MCF 10A (cell line): ENCODE measurements around the gene CLNK. TPM values are rescaled to one million over a fixed set of nuclear protein-coding genes. Genes with fewer than 3 reads are reported as not detected.

Experiments used
- BruUV-seq: library from RNA; stranded (reverse); fragments of 400-500 nt; replicated peaks from 2 replicates; lab custom pipeline; 2021; lab: Mats Ljungman, UMichigan
- CTCF ChIA-PET: fragments of 300-600 bp; sonication (Branson Sonifier 250); formaldehyde crosslinking; extraction: SDS; loops from one replicate; lab custom pipeline; 2021; ENCODE audit warnings: antibody characterized with exemption, inconsistent platforms; lab: Yijun Ruan, JAX
- POLR2A ChIA-PET: fragments of 300-600, 350-650 bp; sonication (Branson Sonifier 250); formaldehyde crosslinking; extraction: SDS; loops from one replicate; lab custom pipeline; 2020; ENCODE audit warnings: antibody characterized with exemption, inconsistent platforms; lab: Yijun Ruan, JAX
- DNase-seq: peaks from one replicate; pipeline ENCODE4 v3.0.0-alpha.2; 2018; ENCODE audit not compliant: unreplicated experiment
- H3K27ac Mint-ChIP-seq: one replicate; pipeline ENCODE4 v1.8.0; 2022; ENCODE audit warnings: mild to moderate bottlenecking, low read depth, mixed read lengths; ENCODE audit not compliant: unreplicated experiment
- H3K27me3 Mint-ChIP-seq: one replicate; pipeline ENCODE4 v1.8.0; 2022; ENCODE audit warnings: mixed read lengths; ENCODE audit not compliant: insufficient read depth, unreplicated experiment
- H3K36me3 Mint-ChIP-seq: one replicate; pipeline ENCODE4 v1.8.0; 2022; ENCODE audit warnings: mild to moderate bottlenecking, moderate library complexity, mixed read lengths; ENCODE audit not compliant: insufficient read depth, unreplicated experiment
- H3K4me1 Mint-ChIP-seq: one replicate; pipeline ENCODE4 v1.8.0; 2022; ENCODE audit warnings: mixed read lengths; ENCODE audit not compliant: insufficient read depth, unreplicated experiment
- H3K4me3 Mint-ChIP-seq: one replicate; pipeline ENCODE4 v1.8.0; 2022; ENCODE audit warnings: mild to moderate bottlenecking, moderate library complexity, mixed read lengths; ENCODE audit not compliant: unreplicated experiment
- H3K9me3 Mint-ChIP-seq: one replicate; pipeline ENCODE4 v1.8.0; 2022; ENCODE audit warnings: mixed read lengths; ENCODE audit not compliant: unreplicated experiment
- intact Hi-C: fragments of 100-400 bp; cut with micrococcal nuclease; formaldehyde crosslinking; loops from 2 replicates; pipeline ENCODE4 v1.14.1; 2022
- total RNA-seq: library from RNA; stranded (reverse); gene quantifications from 2 replicates; pipeline ENCODE4 v1.2.3, GENCODE V29; 2022
- TF ChIP-seq, protein P1 (sequence below): fragments of 200-600 bp; IDR thresholded peaks from one replicate; pipeline ENCODE4 v1.8.0; 2022; ENCODE audit warnings: antibody characterized with exemption, mild to moderate bottlenecking; ENCODE audit not compliant: unreplicated experiment

Gene CLNK
- total RNA-seq, 1 experiment from 2014 or later = not detected

DNA sequence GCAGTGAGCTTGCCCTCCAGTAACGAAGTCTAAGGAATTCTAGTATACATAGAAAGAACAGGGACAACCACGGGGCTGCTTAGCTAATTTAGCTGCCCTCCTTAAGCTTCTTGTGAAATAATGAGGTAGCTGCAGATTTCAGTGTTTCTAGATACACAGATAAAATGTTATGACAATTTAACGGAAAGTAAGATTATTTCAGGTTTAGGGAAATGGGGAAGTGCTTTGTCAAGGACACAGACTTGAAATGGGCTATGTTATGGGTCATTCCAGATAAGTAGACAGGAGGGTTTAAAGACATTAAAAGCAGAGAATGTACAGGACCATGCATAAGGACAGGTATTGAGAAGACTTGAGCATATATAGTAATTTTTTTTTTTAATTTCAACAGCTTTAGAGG, 193.2 kb downstream of the CLNK start:
- ChIA-PET POLR2A (interaction anchor here (0.6 kb wide), 1 partner anchor 84 kb away, joined by 3 read pairs; no protein-coding TSS in a partner anchor), CTCF (interaction anchor here (1.1 kb wide), 1 partner anchor 47 kb away, joined by 3 read pairs; no protein-coding TSS in a partner anchor)
- no TSS peak for BruUV-seq
- Mint-ChIP-seq H3K27me3 (no peaks in the 10 kb centered on the region), H3K9me3 (peaks cover 9% of the 10 kb centered on the region), H3K36me3 (no peaks in the 10 kb centered on the region), H3K27ac (no peak overlapping the region), H3K4me1 (no peaks in the 10 kb centered on the region), H3K4me3 (no peak overlapping the region)
- TF ChIP-seq, protein P1, sequence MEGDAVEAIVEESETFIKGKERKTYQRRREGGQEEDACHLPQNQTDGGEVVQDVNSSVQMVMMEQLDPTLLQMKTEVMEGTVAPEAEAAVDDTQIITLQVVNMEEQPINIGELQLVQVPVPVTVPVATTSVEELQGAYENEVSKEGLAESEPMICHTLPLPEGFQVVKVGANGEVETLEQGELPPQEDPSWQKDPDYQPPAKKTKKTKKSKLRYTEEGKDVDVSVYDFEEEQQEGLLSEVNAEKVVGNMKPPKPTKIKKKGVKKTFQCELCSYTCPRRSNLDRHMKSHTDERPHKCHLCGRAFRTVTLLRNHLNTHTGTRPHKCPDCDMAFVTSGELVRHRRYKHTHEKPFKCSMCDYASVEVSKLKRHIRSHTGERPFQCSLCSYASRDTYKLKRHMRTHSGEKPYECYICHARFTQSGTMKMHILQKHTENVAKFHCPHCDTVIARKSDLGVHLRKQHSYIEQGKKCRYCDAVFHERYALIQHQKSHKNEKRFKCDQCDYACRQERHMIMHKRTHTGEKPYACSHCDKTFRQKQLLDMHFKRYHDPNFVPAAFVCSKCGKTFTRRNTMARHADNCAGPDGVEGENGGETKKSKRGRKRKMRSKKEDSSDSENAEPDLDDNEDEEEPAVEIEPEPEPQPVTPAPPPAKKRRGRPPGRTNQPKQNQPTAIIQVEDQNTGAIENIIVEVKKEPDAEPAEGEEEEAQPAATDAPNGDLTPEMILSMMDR = no peak
- intact Hi-C loops = no loop called here
- no peak for DNase-seq

GRCh38 chr4:10490996-10491395, 193.6 kb downstream of the CLNK start:
- peaks cover 9% of the 10 kb centered on the region for H3K9me3 Mint-ChIP-seq
- no peaks in the 10 kb centered on the region for H3K36me3 Mint-ChIP-seq
- H3K27ac Mint-ChIP-seq = no peak overlapping the region
- no peaks in the 10 kb centered on the region for H3K27me3 Mint-ChIP-seq
- intact Hi-C loops = no loop called here
- POLR2A ChIA-PET = no interaction called here
- no TSS peak for BruUV-seq
- CTCF ChIA-PET = interaction anchor here (1.1 kb wide), 1 partner anchor 47 kb away, joined by 3 read pairs; no protein-coding TSS in a partner anchor
- DNase-seq = no peak
- no peak overlapping the region for H3K4me3 Mint-ChIP-seq
- TF ChIP-seq, protein P1 = no peak
- no peaks in the 10 kb centered on the region for H3K4me1 Mint-ChIP-seq

- DNase-seq = no peak
- ChIA-PET CTCF (interaction anchor here (0.7 to 0.8 kb wide), 2 partner anchors 8 to 80 kb away, joined by 3 read pairs; no protein-coding TSS in a partner anchor), POLR2A (no interaction called here)
- H3K36me3 Mint-ChIP-seq = no peaks in the 10 kb centered on the region
- intact Hi-C loops = no loop called here
- H3K9me3 Mint-ChIP-seq = peaks cover 12% of the 10 kb centered on the region
- no peaks in the 10 kb centered on the region for H3K4me1 Mint-ChIP-seq
- BruUV-seq = no TSS peak
- no peak overlapping the region for H3K4me3 Mint-ChIP-seq
- no peaks in the 10 kb centered on the region for H3K27me3 Mint-ChIP-seq
- TF ChIP-seq, protein P1 = no peak
- H3K27ac Mint-ChIP-seq = no peak overlapping the region
These were observed 201.7 kb downstream of the CLNK start for GRCh38 chr4:10482913-10483312.

- no peaks in the 10 kb centered on the region for H3K36me3 Mint-ChIP-seq
- H3K27ac Mint-ChIP-seq = no peak overlapping the region
- H3K4me1 Mint-ChIP-seq = no peaks in the 10 kb centered on the region
- H3K27me3 Mint-ChIP-seq = no peaks in the 10 kb centered on the region
- ChIA-PET CTCF (no interaction called here), POLR2A (no interaction called here)
- TF ChIP-seq, protein P1 = no peak
- no peak overlapping the region for H3K4me3 Mint-ChIP-seq
- H3K9me3 Mint-ChIP-seq = peaks cover 6% of the 10 kb centered on the region
- intact Hi-C loops = no loop called here
- no TSS peak for BruUV-seq
- DNase-seq = no peak
These were observed 204.0 kb downstream of the CLNK start for GRCh38 chr4:10480616-10481015.
